ENCODE measurements around the gene PNP. TPM values are rescaled to one million over a fixed set of nuclear protein-coding genes. Genes with fewer than 3 reads are reported as not detected.

PNP gene
- total and polyA plus RNA-seq, 10 donors, result 36.0 to 93.1 (median 64.8) TPM

DNA sequence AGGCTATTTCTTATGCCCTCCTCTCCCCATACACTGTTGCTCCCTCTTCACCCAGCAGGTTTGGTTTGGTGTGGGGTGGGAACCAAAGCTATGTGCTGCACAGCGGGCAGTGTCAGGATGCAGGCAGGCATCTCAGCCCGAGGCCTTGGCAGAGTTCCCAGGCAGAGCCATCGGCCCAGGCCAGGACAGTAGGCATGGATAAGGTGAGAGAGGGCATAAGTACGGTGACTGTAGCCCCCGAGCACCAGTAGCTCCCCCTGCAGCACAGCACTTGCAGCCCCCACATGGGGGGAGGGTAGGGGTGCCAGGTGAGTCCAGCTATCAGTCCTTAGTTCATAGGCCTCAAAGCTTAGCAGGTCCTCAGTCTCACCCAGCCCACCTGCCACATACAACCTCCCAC is 40.4 kb upstream of the PNP start:
- H3K4me3 ChIP-seq, result no peak overlapping the region
- no peaks in the 10 kb centered on the region for H3K27me3 ChIP-seq (replicated peaks in 1 of 7)
- TF ChIP-seq POLR2AphosphoS5 (IDR thresholded peaks at IDR 0.05), result peak in 1 of 3 donors; percentile 17
- TF ChIP-seq, protein P1, sequence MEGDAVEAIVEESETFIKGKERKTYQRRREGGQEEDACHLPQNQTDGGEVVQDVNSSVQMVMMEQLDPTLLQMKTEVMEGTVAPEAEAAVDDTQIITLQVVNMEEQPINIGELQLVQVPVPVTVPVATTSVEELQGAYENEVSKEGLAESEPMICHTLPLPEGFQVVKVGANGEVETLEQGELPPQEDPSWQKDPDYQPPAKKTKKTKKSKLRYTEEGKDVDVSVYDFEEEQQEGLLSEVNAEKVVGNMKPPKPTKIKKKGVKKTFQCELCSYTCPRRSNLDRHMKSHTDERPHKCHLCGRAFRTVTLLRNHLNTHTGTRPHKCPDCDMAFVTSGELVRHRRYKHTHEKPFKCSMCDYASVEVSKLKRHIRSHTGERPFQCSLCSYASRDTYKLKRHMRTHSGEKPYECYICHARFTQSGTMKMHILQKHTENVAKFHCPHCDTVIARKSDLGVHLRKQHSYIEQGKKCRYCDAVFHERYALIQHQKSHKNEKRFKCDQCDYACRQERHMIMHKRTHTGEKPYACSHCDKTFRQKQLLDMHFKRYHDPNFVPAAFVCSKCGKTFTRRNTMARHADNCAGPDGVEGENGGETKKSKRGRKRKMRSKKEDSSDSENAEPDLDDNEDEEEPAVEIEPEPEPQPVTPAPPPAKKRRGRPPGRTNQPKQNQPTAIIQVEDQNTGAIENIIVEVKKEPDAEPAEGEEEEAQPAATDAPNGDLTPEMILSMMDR (IDR thresholded peaks at IDR 0.05 in 8 of 11, conservative IDR thresholded peaks at IDR 0.05 in 3 of 11), result no peak
- peak overlapping the region; percentile 59 to 88 (median 84) for H3K27ac ChIP-seq
- peaks cover 23 to 49% (median 40%) of the 10 kb centered on the region in 6 donors for H3K4me1 ChIP-seq
- H3K36me3 ChIP-seq, result no peaks in the 10 kb centered on the region
- WGBS, 5 donors, result 18 to 36% (median 29%) methylated on average over 3 to 5 of the region's 5 CpGs
- peak; percentile 80 for DNase-seq
- no peaks in the 10 kb centered on the region for H3K9me3 ChIP-seq
- intact Hi-C loops (cut with DNase I; ENCODE audit: low total_unique reads), result no loop called here

DNA sequence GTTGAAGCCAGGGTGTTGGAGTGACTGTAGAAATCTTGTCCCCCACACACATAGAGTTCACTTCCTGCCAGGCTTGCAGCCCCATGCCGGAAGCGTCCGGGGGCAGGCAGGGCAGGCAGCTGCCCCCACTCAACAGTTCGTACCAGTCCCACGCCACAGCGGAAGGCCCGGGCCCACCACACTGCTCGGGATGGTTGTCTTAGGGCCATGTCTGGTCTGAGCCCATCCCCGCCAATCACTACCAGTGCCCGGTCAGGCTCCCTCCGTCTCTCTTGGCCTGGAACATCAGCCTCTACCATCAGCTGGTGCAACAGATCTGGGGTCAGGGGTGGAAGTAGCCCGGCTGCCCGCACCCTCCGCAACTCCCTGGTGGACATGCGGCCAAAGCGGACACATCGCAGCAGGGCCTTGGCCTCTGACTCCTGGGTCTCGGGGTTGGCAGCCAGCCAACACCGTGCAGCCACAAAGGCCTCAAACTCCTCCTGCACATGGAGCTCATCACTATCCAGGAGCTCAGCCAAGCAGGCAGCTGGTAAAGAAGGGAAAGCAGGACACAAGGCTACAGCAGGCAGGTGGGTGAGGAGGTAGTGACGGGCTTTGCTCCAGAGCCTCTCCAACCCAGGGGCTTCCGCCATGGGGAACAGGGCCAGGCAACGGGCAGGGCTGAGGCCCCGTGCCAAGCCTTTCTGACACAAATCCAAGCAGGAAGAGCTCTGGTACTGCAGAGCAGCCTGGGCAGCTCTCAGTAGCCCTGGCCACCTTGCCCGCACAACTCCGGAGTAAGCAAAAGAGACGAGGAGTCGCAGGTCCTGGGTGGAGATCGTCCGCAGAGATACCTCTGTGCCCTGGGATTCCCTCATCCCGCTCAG is 39.2 kb upstream of the PNP start:
- peak overlapping the region; percentile 22 to 88 (median 84) for H3K27ac ChIP-seq
- no peaks in the 10 kb centered on the region for H3K27me3 ChIP-seq (replicated peaks in 1 of 7)
- peaks cover 31 to 59% (median 43%) of the 10 kb centered on the region in 6 donors for H3K4me1 ChIP-seq
- no peaks in the 10 kb centered on the region for H3K36me3 ChIP-seq
- TF ChIP-seq POLR2A (IDR thresholded peaks at IDR 0.05) (no peak), POLR2AphosphoS5 (IDR thresholded peaks at IDR 0.05) (peak; percentile 55 to 82 (median 77))
- TF ChIP-seq, protein P1 (IDR thresholded peaks at IDR 0.05 in 8 of 11, conservative IDR thresholded peaks at IDR 0.05 in 3 of 11), result no peak
- no peaks in the 10 kb centered on the region for H3K9me3 ChIP-seq
- DNase-seq, result peak; percentile 85
- H3K4me3 ChIP-seq, result peak overlapping the region in 1 of 8 donors; percentile 2
- intact Hi-C loops (cut with DNase I; ENCODE audit: low total_unique reads), result no loop called here
- WGBS, 5 donors, result 46 to 55% (median 51%) methylated on average over 20 to 30 of the region's 30 CpGs

DNA sequence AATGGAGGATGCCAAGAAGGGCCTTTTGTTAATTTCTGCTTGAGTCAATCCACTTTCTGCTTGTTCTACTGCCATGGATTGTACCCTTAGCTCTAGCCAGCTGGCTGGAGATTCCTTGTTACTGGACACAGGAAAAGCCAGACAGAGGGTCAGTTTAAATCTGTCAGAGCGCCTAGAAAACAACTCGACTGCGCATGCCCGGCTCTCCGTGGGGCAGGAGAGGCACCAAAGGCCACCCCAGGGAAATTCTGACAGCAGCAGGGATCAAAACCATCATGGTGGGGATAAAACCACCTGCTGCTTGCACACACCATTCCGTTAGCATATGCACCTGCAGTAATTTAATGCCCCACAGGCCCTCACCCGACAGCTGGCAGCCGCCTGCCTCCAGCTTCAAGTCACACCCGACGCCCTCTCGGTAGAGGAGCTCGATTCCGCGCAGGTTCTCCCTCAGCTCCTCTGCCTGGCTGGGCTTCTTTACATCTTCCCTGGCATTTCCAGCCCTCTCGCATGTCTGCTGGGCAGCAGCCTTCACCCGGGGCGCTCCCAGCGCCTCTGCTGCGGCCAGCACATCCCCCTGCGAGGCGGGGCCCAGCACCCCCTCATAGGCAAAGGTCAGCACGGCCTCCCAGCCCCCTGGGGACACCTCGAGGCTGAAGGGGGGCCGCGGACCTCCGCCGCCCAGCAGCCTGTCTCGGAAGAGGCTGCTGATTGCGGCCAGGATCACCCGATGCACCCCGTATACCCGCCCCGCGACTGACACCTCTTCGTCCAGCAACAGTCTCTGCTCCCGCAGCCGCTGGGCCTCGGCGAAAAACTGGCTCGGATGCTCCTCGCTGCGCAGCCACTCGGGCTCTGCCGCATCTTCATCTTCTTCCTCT is 34.3 kb upstream of the PNP start:
- no peaks in the 10 kb centered on the region for H3K27me3 ChIP-seq (replicated peaks in 1 of 7)
- H3K9me3 ChIP-seq, result no peaks in the 10 kb centered on the region
- DNase-seq, result no peak
- H3K4me1 ChIP-seq, result peaks cover 3 to 51% (median 29%) of the 10 kb centered on the region in 6 donors
- H3K4me3 ChIP-seq, result peak overlapping the region in 4 of 8 donors; percentile 4 to 19 (median 4)
- H3K27ac ChIP-seq, result peak overlapping the region in 6 of 8 donors; percentile 2 to 74 (median 58)
- no peaks in the 10 kb centered on the region for H3K36me3 ChIP-seq
- WGBS, 5 donors, result 62 to 81% (median 74%) methylated on average over 40 to 44 of the region's 44 CpGs
- intact Hi-C loops (cut with DNase I; ENCODE audit: low total_unique reads), result no loop called here
- TF ChIP-seq POLR2A (IDR thresholded peaks at IDR 0.05), result no peak
- TF ChIP-seq POLR2AphosphoS5 (IDR thresholded peaks at IDR 0.05), result peak in 2 of 3 donors; percentile 20 to 27
- TF ChIP-seq, protein P1 (IDR thresholded peaks at IDR 0.05 in 8 of 11, conservative IDR thresholded peaks at IDR 0.05 in 3 of 11), result no peak

Measured in spleen (tissue), 11 donors.